WTC11 (cell line): ENCODE data around the gene CRB2. TPM values are rescaled to one million over a fixed set of nuclear protein-coding genes. Genes with fewer than 3 reads are reported as not detected.

Source experiments
- ATAC-seq: fragments of 200-7000 bp; cut with Tn5 transposase; 2 replicates; pipeline ENCODE4 v1.10.0; 2021; ENCODE audit warnings: mild to moderate bottlenecking, moderate library complexity
- CTCF ChIA-PET: fragments of 300-600 bp; sonication (Branson Sonifier 250); formaldehyde crosslinking; loops from one replicate; lab custom pipeline; 2021; ENCODE audit warnings: antibody characterized with exemption; lab: Charles Lee
- POLR2A ChIA-PET: fragments of 350-600 bp; sonication (Branson Sonifier 250); formaldehyde crosslinking; loops from one replicate; lab custom pipeline; 2021; ENCODE audit warnings: antibody characterized with exemption; lab: Charles Lee
- DNase-seq: peaks from one replicate; pipeline ENCODE4 v3.0.0; 2021; ENCODE audit warnings: low spot score
- H3K27ac Mint-ChIP-seq: 2 replicates; pipeline ENCODE4 v1.8.0; 2021; ENCODE audit warnings: mixed read lengths
- H3K27me3 Mint-ChIP-seq: 2 replicates; pipeline ENCODE4 v1.8.0; 2021; ENCODE audit warnings: low read depth, mild to moderate bottlenecking, moderate library complexity, mixed read lengths
- H3K36me3 Mint-ChIP-seq: 2 replicates; pipeline ENCODE4 v1.8.0; 2021; ENCODE audit warnings: mixed read lengths
- H3K4me1 Mint-ChIP-seq: 2 replicates; pipeline ENCODE4 v1.8.0; 2022; ENCODE audit warnings: mixed read lengths
- H3K4me3 Mint-ChIP-seq: 2 replicates; pipeline ENCODE4 v1.8.0; 2021; ENCODE audit warnings: mild to moderate bottlenecking, moderate library complexity, mixed read lengths
- H3K9me3 Mint-ChIP-seq: 2 replicates; pipeline ENCODE4 v1.8.0; 2021; ENCODE audit warnings: mixed read lengths
- AFF4 ChIP-seq: sonication (generic); formaldehyde crosslinking; IDR thresholded peaks from 2 replicates; pipeline ENCODE4 v1.8.1; 2023; ENCODE audit warnings: mild to moderate bottlenecking, missing genetic modification reagents, borderline replicate concordance
- CREM ChIP-seq: sonication (generic); formaldehyde crosslinking; IDR thresholded peaks from 2 replicates; pipeline ENCODE4 v1.8.1; 2022; ENCODE audit warnings: mild to moderate bottlenecking, missing genetic modification reagents, moderate library complexity
- ESRRA ChIP-seq: sonication (generic); formaldehyde crosslinking; IDR thresholded peaks from 2 replicates; pipeline ENCODE4 v1.8.1; 2022; ENCODE audit warnings: mild to moderate bottlenecking, missing genetic modification reagents, borderline replicate concordance
- FOXP1 ChIP-seq: sonication (generic); formaldehyde crosslinking; IDR thresholded peaks from 2 replicates; pipeline ENCODE4 v1.8.0; 2022; ENCODE audit warnings: missing genetic modification reagents, mild to moderate bottlenecking, moderate library complexity, borderline replicate concordance
- GTF2I ChIP-seq: fragments of 250-450 bp; sonication (Bioruptor Pico); conservative IDR thresholded peaks from 2 replicates; pipeline ENCODE4 v1.4.0; 2021; ENCODE audit warnings: mild to moderate bottlenecking
- NR3C1 ChIP-seq: sonication (generic); formaldehyde crosslinking; conservative IDR thresholded peaks from 2 replicates; pipeline ENCODE4 v1.8.1; 2023; ENCODE audit warnings: low read depth, mild to moderate bottlenecking, missing genetic modification reagents
- TEAD4 ChIP-seq: sonication (generic); formaldehyde crosslinking; IDR thresholded peaks from 2 replicates; pipeline ENCODE4 v1.8.0; 2022; ENCODE audit warnings: mild to moderate bottlenecking, missing genetic modification reagents
- TP53 ChIP-seq: sonication (generic); formaldehyde crosslinking; IDR thresholded peaks from 2 replicates; pipeline ENCODE4 v1.8.1; 2023; ENCODE audit warnings: mild to moderate bottlenecking, missing genetic modification reagents
- ZNF423 ChIP-seq: fragments of 250-450 bp; sonication (Bioruptor Pico); IDR thresholded peaks from 2 replicates; pipeline ENCODE4 v2.1.2; 2022; ENCODE audit warnings: mild to moderate bottlenecking, moderate library complexity
- ZNF671 ChIP-seq: fragments of 250-450 bp; sonication (Bioruptor Pico); IDR thresholded peaks from 2 replicates; pipeline ENCODE4 v1.8.0; 2021; ENCODE audit warnings: mild to moderate bottlenecking
- total RNA-seq: library from RNA; stranded (reverse); gene quantifications from 3 replicates; pipeline ENCODE4 v1.2.3, GENCODE V29; 2021
- TF ChIP-seq, protein P1 (sequence below): sonication (generic); formaldehyde crosslinking; IDR thresholded peaks from 2 replicates; pipeline ENCODE4 v1.8.1; 2022; ENCODE audit warnings: low read depth, missing genetic modification reagents, borderline replicate concordance
- TF ChIP-seq, protein P2 (sequence below): sonication (generic); formaldehyde crosslinking; IDR thresholded peaks from 2 replicates; pipeline ENCODE4 v1.8.1; 2023; ENCODE audit warnings: mild to moderate bottlenecking, moderate library complexity, missing genetic modification reagents
- TF ChIP-seq, protein P3 (sequence below): fragments of 250-450 bp; sonication (Bioruptor Pico); IDR thresholded peaks from 2 replicates; pipeline ENCODE4 v1.9.0; 2021; ENCODE audit warnings: mild to moderate bottlenecking

CRB2 gene
- total RNA-seq, 1 experiment from 2014 or later = 3.5 TPM

- Mint-ChIP-seq H3K4me1 (peaks cover 30% of the 10 kb centered on the region), H3K9me3 (no peaks in the 10 kb centered on the region), H3K36me3 (no peaks in the 10 kb centered on the region), H3K27ac (no peak overlapping the region), H3K27me3 (no peaks in the 10 kb centered on the region), H3K4me3 (no peak overlapping the region)
- DNase-seq (no peak), ATAC-seq (peak; percentile 24)
- POLR2A ChIA-PET = interaction anchor here (0.7 kb wide), 1 partner anchor 70 kb away, joined by 3 read pairs; the partner anchor contains the start of gene STRBP
- TF ChIP-seq FOXP1 (no peak), GTF2I (0 out of 2 replicates have a peak, but pooled peaks have one; percentile 27)
- CTCF ChIA-PET = interaction anchor here (0.6 to 1.4 kb wide), 4 partner anchors 11 to 236 kb away, joined by 3 to 6 read pairs (median 4); no protein-coding TSS in a partner anchor
Observed at GRCh38 chr9:123338710-123339665, 17.0 kb upstream of the CRB2 start.

DNA sequence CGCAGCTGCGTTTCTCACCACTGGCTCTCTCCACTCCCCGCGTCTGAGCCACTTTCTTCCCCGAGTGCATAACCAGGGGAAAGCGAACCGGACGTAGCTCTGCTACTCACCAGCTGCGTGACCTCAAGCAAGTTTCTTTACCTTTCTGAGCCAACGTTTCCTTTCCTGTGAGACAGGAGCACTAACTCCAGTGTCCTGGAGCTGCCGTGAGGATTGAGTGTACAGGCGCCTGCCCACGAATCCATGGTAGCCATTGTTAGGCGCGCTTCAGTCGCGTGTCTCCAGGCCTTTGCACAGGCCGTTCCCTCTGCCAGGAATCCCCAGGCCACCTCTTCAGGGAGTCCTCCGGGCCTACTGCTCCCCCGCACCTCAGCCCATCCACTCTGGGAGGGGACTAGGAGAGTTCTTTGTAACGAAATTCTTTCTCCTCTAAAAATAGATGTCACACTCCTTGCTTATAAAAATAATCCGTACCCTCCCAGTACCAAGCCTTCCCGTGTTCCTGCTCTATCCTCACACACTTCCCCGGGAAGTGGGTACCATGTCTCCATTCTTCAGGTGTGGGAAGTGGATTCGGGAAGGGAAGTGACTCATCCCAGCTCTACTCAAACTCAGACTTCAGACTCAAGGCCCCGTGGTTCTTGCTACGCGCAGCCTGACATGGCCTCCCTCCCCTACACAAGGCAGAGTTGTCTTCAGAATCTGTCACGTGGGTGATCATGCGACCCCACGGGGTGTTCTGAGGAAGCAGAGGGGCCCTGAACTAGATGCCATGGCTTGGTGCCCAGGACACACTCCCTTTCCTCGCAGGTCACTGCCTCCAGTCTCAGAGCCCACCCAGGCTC, 16.1 kb upstream of the CRB2 start:
- Mint-ChIP-seq H3K27ac (peak overlapping the region; percentile 69), H3K9me3 (no peaks in the 10 kb centered on the region), H3K4me1 (peaks cover 30% of the 10 kb centered on the region), H3K4me3 (no peak overlapping the region), H3K27me3 (no peaks in the 10 kb centered on the region), H3K36me3 (no peaks in the 10 kb centered on the region)
- TF ChIP-seq, protein P1, sequence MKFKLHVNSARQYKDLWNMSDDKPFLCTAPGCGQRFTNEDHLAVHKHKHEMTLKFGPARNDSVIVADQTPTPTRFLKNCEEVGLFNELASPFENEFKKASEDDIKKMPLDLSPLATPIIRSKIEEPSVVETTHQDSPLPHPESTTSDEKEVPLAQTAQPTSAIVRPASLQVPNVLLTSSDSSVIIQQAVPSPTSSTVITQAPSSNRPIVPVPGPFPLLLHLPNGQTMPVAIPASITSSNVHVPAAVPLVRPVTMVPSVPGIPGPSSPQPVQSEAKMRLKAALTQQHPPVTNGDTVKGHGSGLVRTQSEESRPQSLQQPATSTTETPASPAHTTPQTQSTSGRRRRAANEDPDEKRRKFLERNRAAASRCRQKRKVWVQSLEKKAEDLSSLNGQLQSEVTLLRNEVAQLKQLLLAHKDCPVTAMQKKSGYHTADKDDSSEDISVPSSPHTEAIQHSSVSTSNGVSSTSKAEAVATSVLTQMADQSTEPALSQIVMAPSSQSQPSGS (CRISPR knock-in tag) = no peak
- no peak for TF ChIP-seq CREM (CRISPR knock-in tag)
- no peak for TF ChIP-seq TP53 (CRISPR knock-in tag)
- TF ChIP-seq, protein P2, sequence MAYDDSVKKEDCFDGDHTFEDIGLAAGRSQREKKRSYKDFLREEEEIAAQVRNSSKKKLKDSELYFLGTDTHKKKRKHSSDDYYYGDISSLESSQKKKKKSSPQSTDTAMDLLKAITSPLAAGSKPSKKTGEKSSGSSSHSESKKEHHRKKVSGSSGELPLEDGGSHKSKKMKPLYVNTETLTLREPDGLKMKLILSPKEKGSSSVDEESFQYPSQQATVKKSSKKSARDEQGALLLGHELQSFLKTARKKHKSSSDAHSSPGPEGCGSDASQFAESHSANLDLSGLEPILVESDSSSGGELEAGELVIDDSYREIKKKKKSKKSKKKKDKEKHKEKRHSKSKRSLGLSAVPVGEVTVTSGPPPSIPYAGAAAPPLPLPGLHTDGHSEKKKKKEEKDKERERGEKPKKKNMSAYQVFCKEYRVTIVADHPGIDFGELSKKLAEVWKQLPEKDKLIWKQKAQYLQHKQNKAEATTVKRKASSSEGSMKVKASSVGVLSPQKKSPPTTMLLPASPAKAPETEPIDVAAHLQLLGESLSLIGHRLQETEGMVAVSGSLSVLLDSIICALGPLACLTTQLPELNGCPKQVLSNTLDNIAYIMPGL (CRISPR knock-in tag) = no peak
- TF ChIP-seq AFF4 (CRISPR knock-in tag) = no peak
- POLR2A ChIA-PET = no interaction called here
- DNase-seq (no peak), ATAC-seq (peak; percentile 27)
- CTCF ChIA-PET = interaction anchor here (1.0 to 1.4 kb wide), 2 partner anchors 10 to 237 kb away, joined by 4 to 6 read pairs; no protein-coding TSS in a partner anchor

GRCh38 chr9:123341816-123342215, 14.2 kb upstream of the CRB2 start:
- ChIA-PET POLR2A (no interaction called here), CTCF (interaction anchor here (1.3 kb wide), 1 partner anchor 58 kb away, joined by 4 read pairs; no protein-coding TSS in a partner anchor)
- no peaks in the 10 kb centered on the region for H3K36me3 Mint-ChIP-seq
- no peak overlapping the region for H3K27ac Mint-ChIP-seq
- H3K9me3 Mint-ChIP-seq = no peaks in the 10 kb centered on the region
- ATAC-seq = no peak
- no peak for DNase-seq
- H3K27me3 Mint-ChIP-seq = no peaks in the 10 kb centered on the region
- no peak overlapping the region for H3K4me3 Mint-ChIP-seq
- TF ChIP-seq ZNF423 (CRISPR knock-in tag) = no peak
- TF ChIP-seq ZNF671 (CRISPR knock-in tag) = no peak
- TF ChIP-seq ESRRA (CRISPR knock-in tag) = no peak
- TF ChIP-seq, protein P2 (CRISPR knock-in tag) = no peak
- TF ChIP-seq NR3C1 = no peak
- no peak for TF ChIP-seq TEAD4
- TF ChIP-seq, protein P3, sequence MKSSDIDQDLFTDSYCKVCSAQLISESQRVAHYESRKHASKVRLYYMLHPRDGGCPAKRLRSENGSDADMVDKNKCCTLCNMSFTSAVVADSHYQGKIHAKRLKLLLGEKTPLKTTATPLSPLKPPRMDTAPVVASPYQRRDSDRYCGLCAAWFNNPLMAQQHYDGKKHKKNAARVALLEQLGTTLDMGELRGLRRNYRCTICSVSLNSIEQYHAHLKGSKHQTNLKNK (CRISPR knock-in tag) = no peak
- peaks cover 17% of the 10 kb centered on the region for H3K4me1 Mint-ChIP-seq
